ENCODE results near the gene MRPL4.

The MRPL4 gene

DNA sequence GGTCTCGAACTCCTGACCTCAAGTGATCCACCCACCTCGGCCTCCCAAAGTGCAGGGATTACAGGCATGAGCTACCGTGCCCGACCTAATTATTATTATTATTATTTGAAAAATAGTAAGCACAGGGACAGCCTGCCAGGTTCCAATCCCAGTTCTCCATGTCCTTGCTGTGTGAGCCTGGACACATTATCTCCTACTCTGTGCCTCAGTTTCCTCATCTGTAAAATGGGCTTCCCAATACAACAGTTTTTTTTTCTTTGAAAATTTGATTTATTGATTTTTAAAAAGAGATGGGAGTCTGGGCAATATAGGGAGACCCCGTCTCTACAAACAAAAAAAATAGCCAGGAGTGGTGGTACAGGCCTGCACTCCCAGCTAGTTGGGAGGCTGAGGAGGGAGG is 54.3 kb downstream of the MRPL4 start:
- DNase-seq = no peak

DNA sequence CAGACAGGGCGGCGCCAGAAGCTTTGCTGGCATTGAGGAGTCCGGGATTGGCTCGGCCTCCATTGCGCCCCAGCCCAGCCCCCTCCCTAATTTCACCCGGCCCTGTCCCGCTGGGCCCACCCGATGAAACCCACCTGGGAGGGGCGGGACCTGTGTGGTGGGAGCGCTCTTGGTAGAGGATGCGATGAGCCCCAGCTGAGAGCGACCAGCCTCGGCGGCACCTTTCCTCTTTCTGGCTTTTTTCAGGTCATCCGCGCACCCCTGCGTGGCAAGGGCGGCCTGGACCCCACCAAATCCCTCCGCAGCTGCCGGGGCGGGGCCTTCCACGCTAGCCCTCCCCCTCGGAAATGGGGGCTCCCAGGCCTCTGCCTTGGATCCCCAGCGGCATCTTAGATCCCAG is 57.4 kb downstream of the MRPL4 start, which contains the start of gene ZGLP1:
Gene ZGLP1, minus strand, starts transcription at position 393 of the 400 bp plus-strand sequence.
- no peak for DNase-seq

All from anterior cingulate cortex (tissue), 58 donors.